ENCODE data around the gene GNAZ. TPM values are rescaled to one million over a fixed set of nuclear protein-coding genes. Genes with fewer than 3 reads are reported as not detected.

GNAZ gene
- total RNA-seq, 1 experiment from 2014 or later: 33.0 TPM

DNA sequence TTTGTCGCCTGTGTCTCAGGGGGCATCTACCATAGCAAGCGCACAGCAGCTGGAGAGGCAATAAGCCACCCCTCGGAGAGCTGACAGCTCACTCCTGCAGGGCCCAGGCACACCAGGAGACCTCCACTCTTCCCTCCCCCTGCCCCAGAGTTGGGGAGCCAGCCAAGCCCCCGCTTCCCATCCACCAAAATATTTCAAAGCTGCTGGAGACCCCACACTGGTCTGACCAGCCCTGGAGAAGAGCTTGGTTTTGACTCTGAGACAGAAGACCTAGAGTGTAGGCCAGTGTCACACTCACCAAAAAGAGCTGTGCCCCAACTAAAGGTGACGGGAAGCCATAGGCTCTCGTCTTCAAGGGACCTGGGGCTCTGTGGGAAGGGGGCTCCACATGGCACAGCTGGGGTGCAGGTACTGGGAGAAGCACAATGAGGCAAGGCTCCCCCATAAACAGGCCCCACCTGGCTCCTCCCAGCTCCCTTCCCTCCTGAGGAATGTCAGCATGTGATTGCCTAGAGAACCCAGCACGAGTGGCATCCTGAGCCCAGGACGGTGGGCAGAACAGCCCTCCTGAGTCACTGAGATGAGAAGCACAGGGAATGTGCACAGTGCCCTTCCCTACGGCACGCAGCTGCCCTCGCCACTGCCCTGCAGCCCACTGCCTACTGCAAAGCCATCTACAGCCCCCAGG is 5.8 kb upstream of the GNAZ start:
- Histone ChIP-seq H3K9ac (ENCODE audit: low read length) (no peak overlapping the region), H3K27me3 (ENCODE audit: low read length) (no peaks in the 10 kb centered on the region), H3K79me2 (ENCODE audit: low read length) (no peaks in the 10 kb centered on the region), H3K36me3 (ENCODE audit: insufficient read depth, low read length) (no peaks in the 10 kb centered on the region), H3K4me3 (ENCODE audit: low read length) (no peak overlapping the region), H4K20me1 (ENCODE audit: insufficient read depth, low read depth, low read length) (no peaks in the 10 kb centered on the region), H3K9me2 (replicated peaks; ENCODE audit: insufficient read depth, low read length) (no peaks in the 10 kb centered on the region), H3K4me2 (ENCODE audit: low read depth, low read length, poor library complexity, severe bottlenecking) (no peak overlapping the region), H3K9me3 (ENCODE audit: low read length) (no peaks in the 10 kb centered on the region), H3K27ac (ENCODE audit: low read length) (no peak overlapping the region), H3K4me1 (ENCODE audit: low read length) (peaks cover 31% of the 10 kb centered on the region), H2AFZ (ENCODE audit: low read length) (no peak overlapping the region)
- DNase-seq: no peak

DNA sequence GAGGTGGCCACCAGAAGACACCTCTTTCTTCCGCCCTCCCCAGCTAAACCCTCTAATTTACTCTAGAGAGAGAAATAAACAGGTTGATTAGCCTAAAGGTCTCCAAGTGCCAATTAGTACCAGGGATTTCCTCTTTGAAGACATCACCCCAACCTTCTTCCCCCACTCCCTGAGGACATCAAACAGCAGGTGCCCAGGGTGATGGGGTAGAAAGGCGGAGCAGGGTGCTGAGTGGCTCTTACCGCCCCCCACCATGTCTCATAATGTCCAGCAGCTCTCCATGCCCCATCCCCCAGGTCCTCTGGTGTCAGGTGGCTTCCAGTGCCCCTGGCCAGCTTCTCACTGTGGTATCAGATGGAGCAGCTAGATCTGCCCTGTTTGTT is 5.3 kb upstream of the GNAZ start:
- no peak overlapping the region for H3K9ac ChIP-seq (ENCODE audit: low read length)
- H3K27ac ChIP-seq (ENCODE audit: low read length): no peak overlapping the region
- H3K36me3 ChIP-seq (ENCODE audit: insufficient read depth, low read length): no peaks in the 10 kb centered on the region
- no peak overlapping the region for H3K4me3 ChIP-seq (ENCODE audit: low read length)
- no peaks in the 10 kb centered on the region for H3K9me3 ChIP-seq (ENCODE audit: low read length)
- no peaks in the 10 kb centered on the region for H3K79me2 ChIP-seq (ENCODE audit: low read length)
- H3K9me2 ChIP-seq (replicated peaks; ENCODE audit: insufficient read depth, low read length): no peaks in the 10 kb centered on the region
- H3K4me2 ChIP-seq (ENCODE audit: low read depth, low read length, poor library complexity, severe bottlenecking): no peak overlapping the region
- no peak overlapping the region for H2AFZ ChIP-seq (ENCODE audit: low read length)
- H3K27me3 ChIP-seq (ENCODE audit: low read length): no peaks in the 10 kb centered on the region
- H4K20me1 ChIP-seq (ENCODE audit: insufficient read depth, low read depth, low read length): no peaks in the 10 kb centered on the region
- no peak for DNase-seq
- peaks cover 35% of the 10 kb centered on the region for H3K4me1 ChIP-seq (ENCODE audit: low read length)

DNA sequence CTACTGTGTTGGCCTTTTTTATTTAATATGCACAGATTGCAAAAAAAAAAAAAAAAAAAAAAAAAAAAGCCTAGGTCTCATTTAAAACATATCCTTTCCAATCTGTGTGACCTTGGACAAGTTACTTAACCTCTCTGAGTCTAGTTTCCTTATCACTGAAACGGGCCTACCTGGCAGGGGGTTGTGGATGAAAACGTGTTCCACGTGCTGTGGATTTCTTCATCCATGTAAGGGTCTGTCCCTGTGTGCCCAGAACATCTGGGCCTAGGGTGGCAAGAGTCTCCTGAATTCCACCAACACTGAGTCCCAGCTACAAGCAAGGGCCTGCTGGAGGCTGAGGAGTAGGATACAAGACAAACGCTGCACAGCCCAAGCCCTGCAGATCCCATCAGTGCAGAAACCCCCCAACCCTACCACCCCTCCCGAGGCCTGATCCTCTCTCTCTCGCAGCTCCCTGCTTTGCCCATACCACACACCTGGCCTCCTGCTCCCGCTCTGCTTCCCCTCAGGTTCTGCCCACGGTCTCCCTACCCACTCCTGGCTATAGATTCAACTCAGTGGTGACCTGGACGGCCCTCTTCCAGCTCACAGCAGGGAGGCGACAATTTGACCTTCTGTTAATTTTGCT is 4.7 kb upstream of the GNAZ start:
- Histone ChIP-seq H3K9ac (ENCODE audit: low read length) (no peak overlapping the region), H3K9me2 (replicated peaks; ENCODE audit: insufficient read depth, low read length) (no peaks in the 10 kb centered on the region), H3K79me2 (ENCODE audit: low read length) (peaks cover under 1% of the 10 kb centered on the region; the same call in 1 of the 2 replicates), H3K4me3 (ENCODE audit: low read length) (no peak overlapping the region), H4K20me1 (ENCODE audit: insufficient read depth, low read depth, low read length) (no peaks in the 10 kb centered on the region), H3K27me3 (ENCODE audit: low read length) (no peaks in the 10 kb centered on the region), H2AFZ (ENCODE audit: low read length) (no peak overlapping the region), H3K27ac (ENCODE audit: low read length) (no peak overlapping the region), H3K36me3 (ENCODE audit: insufficient read depth, low read length) (no peaks in the 10 kb centered on the region), H3K4me1 (ENCODE audit: low read length) (peaks cover 35% of the 10 kb centered on the region), H3K4me2 (ENCODE audit: low read depth, low read length, poor library complexity, severe bottlenecking) (no peak overlapping the region), H3K9me3 (ENCODE audit: low read length) (no peaks in the 10 kb centered on the region)
- DNase-seq: no peak

DNA sequence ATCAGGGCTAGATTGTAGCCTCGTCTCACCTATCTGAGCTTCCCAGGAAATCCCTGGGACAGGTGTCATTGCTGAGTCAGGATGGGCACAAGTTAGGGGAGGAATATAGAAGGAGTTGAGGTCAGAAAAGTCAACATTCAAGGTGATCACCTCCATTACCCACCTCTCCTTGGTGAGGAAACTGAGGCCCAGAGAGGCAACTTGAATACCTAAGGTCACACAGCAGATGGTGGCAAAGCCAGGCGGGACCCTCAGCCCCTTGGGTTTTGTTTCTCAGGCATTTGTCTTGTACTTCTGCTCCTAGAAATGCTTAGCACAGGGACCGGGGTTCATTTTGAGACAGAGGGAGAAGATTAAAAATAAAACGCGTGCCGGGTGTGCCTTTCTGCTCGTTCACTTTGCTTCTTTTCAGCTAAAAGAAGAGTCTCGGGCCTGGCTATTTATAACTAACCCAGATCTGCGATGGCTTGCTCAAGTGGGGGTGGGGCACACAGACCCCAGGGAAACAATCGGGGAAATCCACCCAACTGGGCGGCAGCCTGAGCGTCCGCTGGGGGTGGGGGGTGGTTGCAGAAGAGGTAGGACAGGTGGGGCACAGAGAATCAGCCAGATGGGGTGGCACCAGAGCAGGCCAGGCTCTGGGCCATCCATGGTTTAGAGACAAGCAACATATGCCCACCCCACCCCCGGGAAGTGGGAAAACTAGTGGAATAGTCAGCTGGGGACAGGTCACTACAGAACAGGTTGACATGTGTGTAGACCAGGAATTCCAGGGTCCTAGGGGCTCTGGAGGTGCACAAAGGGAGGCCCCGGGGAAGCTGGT is 3.9 kb upstream of the GNAZ start:
- peaks cover 3% of the 10 kb centered on the region; the same call in 1 of the 2 replicates for H4K20me1 ChIP-seq (ENCODE audit: insufficient read depth, low read depth, low read length)
- H3K4me3 ChIP-seq (ENCODE audit: low read length): no peak overlapping the region
- H3K9ac ChIP-seq (ENCODE audit: low read length): no peak overlapping the region
- peaks cover 9% of the 10 kb centered on the region for H3K79me2 ChIP-seq (ENCODE audit: low read length)
- no peak overlapping the region for H2AFZ ChIP-seq (ENCODE audit: low read length)
- no peaks in the 10 kb centered on the region for H3K9me3 ChIP-seq (ENCODE audit: low read length)
- peaks cover 40% of the 10 kb centered on the region for H3K4me1 ChIP-seq (ENCODE audit: low read length)
- no peaks in the 10 kb centered on the region for H3K27me3 ChIP-seq (ENCODE audit: low read length)
- H3K27ac ChIP-seq (ENCODE audit: low read length): no peak overlapping the region
- H3K9me2 ChIP-seq (replicated peaks; ENCODE audit: insufficient read depth, low read length): no peaks in the 10 kb centered on the region
- H3K36me3 ChIP-seq (ENCODE audit: insufficient read depth, low read length): no peaks in the 10 kb centered on the region
- no peak for DNase-seq
- no peak overlapping the region for H3K4me2 ChIP-seq (ENCODE audit: low read depth, low read length, poor library complexity, severe bottlenecking)

DNA sequence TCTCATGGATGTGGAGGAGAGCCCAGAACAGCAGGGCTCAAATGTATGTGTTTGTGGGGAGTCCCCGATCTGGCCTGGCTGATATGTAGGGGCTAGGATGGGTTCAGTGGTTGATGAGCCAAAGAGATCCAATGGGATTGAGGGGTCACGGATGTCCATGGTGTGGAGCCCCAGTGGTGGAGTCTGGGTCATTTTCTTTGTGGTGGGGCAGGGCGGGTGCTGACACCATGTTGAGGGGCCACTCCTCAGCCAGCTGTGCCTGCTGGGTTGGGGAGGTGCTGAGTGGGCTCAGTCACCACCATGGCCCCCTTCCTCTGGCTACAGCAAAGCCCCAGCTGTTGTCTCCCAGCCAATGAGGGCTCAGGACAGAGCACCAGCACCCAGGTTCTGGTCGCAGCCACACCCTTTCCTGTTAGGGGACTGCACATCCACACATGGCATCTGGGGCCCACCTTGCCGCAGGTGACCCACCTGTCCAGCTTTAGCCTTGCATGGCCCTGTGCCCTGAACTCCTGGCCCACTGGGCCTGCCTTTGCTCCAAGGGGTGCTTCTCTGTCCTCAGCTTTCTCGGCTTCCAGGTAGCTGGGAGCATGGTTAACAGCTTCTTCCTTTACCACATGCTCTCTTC is 3.2 kb upstream of the GNAZ start:
- Histone ChIP-seq H3K79me2 (ENCODE audit: low read length) (peaks cover 16% of the 10 kb centered on the region), H3K9ac (ENCODE audit: low read length) (no peak overlapping the region), H3K4me3 (ENCODE audit: low read length) (no peak overlapping the region), H3K9me3 (ENCODE audit: low read length) (no peaks in the 10 kb centered on the region), H2AFZ (ENCODE audit: low read length) (no peak overlapping the region), H3K9me2 (replicated peaks; ENCODE audit: insufficient read depth, low read length) (no peaks in the 10 kb centered on the region), H3K4me2 (ENCODE audit: low read depth, low read length, poor library complexity, severe bottlenecking) (no peak overlapping the region), H3K4me1 (ENCODE audit: low read length) (peaks cover 41% of the 10 kb centered on the region), H3K36me3 (ENCODE audit: insufficient read depth, low read length) (no peaks in the 10 kb centered on the region), H3K27ac (ENCODE audit: low read length) (no peak overlapping the region), H4K20me1 (ENCODE audit: insufficient read depth, low read depth, low read length) (peaks cover 10% of the 10 kb centered on the region; the same call in 1 of the 2 replicates), H3K27me3 (ENCODE audit: low read length) (no peaks in the 10 kb centered on the region)
- no peak for DNase-seq

DNA sequence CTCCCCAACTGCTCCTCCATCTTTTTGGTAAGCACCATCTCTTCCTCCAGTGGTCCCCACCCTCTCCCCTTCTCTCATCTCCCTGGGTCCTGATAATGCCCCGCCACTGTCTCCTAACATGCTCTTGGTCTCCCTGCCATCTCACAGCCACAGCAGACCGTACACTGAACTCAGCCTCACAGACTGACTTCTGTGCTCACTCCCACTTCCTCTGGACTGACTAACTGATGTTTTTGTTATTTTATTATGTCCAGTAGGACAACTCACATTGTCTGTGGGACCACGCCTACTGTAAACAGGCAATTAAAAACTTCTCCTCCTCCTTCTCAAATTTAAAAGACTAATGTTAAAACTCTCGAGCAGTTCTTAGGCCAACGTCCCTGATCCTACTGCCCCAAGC is 2.6 kb upstream of the GNAZ start:
- peaks cover 15% of the 10 kb centered on the region; the same call in 1 of the 2 replicates for H4K20me1 ChIP-seq (ENCODE audit: insufficient read depth, low read depth, low read length)
- H3K27ac ChIP-seq (ENCODE audit: low read length): no peak overlapping the region
- H3K9me3 ChIP-seq (ENCODE audit: low read length): no peaks in the 10 kb centered on the region
- H3K9me2 ChIP-seq (replicated peaks; ENCODE audit: insufficient read depth, low read length): no peaks in the 10 kb centered on the region
- H3K4me2 ChIP-seq (ENCODE audit: low read depth, low read length, poor library complexity, severe bottlenecking): no peak overlapping the region
- no peaks in the 10 kb centered on the region for H3K27me3 ChIP-seq (ENCODE audit: low read length)
- H3K4me3 ChIP-seq (ENCODE audit: low read length): no peak overlapping the region
- H3K36me3 ChIP-seq (ENCODE audit: insufficient read depth, low read length): no peaks in the 10 kb centered on the region
- H3K79me2 ChIP-seq (ENCODE audit: low read length): peaks cover 22% of the 10 kb centered on the region
- H3K9ac ChIP-seq (ENCODE audit: low read length): no peak overlapping the region
- peaks cover 45% of the 10 kb centered on the region for H3K4me1 ChIP-seq (ENCODE audit: low read length)
- no peak overlapping the region for H2AFZ ChIP-seq (ENCODE audit: low read length)
- no peak for DNase-seq

DNA sequence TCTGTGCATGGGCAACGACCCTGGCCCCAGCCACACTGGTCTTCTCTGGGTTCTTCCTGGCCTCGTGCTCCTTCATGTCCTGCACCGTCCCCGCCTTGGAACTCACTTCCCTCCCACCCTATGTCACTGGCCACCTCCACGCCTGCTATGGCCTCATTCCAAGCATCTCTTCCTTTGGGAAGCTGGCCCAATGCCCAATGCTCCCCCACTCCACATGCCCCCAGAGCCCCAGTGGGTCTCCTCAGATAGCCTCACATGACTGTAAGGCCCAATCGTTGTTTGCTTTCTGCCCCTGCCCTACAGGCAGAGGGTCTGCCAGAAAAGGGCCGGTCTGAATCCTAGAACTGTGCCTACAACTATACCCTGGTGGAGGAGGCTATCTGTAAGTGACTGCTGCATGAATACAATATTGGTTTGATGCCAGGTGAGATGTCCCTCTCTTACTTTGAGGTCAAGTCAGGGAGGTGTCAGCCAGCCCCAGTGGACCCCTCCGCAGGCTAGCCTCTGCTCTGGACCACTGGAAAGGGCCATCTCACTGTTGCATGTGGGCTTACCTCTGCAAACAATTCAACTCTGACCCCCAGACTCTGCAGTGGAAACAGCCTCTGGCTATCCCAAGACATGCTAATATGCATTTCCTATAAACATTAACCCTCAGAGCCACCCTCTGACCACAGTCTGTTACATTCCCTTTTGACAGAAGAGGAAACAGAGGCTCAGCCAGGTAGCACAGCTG is 2.1 kb upstream of the GNAZ start:
- Histone ChIP-seq H3K4me2 (ENCODE audit: low read depth, low read length, poor library complexity, severe bottlenecking) (no peak overlapping the region), H3K27me3 (ENCODE audit: low read length) (no peaks in the 10 kb centered on the region), H3K9me2 (replicated peaks; ENCODE audit: insufficient read depth, low read length) (no peaks in the 10 kb centered on the region), H2AFZ (ENCODE audit: low read length) (no peak overlapping the region), H3K36me3 (ENCODE audit: insufficient read depth, low read length) (no peaks in the 10 kb centered on the region), H3K27ac (ENCODE audit: low read length) (no peak overlapping the region), H3K4me3 (ENCODE audit: low read length) (no peak overlapping the region), H3K79me2 (ENCODE audit: low read length) (peaks cover 27% of the 10 kb centered on the region), H3K4me1 (ENCODE audit: low read length) (peaks cover 51% of the 10 kb centered on the region), H4K20me1 (ENCODE audit: insufficient read depth, low read depth, low read length) (peaks cover 16% of the 10 kb centered on the region; the same call in 1 of the 2 replicates), H3K9ac (ENCODE audit: low read length) (no peak overlapping the region), H3K9me3 (ENCODE audit: low read length) (no peaks in the 10 kb centered on the region)
- no peak for DNase-seq

All from Karpas-422 (cell line).